Central memory CD8-positive, alpha-beta T cell (primary cell): ENCODE data around the gene PIGH.
A peak's percentile ranks its signal among the peaks of the same experiment; 100 is the strongest.
"Not testable (repeated sequence)": the region's sequence is repeated elsewhere in the genome, so short reads cannot be mapped to it uniquely, and the experiment has no call there.

Source experiments
- ATAC-seq: fragments of 150-1000 bp; cut with Tn5 transposase; replicated peaks from 2 replicates; pipeline ENCODE4 v1.10.0; 2022; ENCODE audit warnings: mild to moderate bottlenecking, moderate FRiP score, moderate number of reproducible peaks; ENCODE audit not compliant: poor library complexity, severe bottlenecking; ENCODE audit errors: extremely low read depth
- DNase-seq, 2 donors: peaks; one replicate each; pipeline ENCODE4 v3.0.0; 2021; ENCODE audit warnings: low spot score in 2 of 2
- H3K27ac Mint-ChIP-seq: one replicate; pipeline ENCODE4 v1.8.0; 2022; ENCODE audit warnings: low read depth, mild to moderate bottlenecking, moderate library complexity, mixed read lengths
- H3K27me3 Mint-ChIP-seq: one replicate; pipeline ENCODE4 v1.8.0; 2022; ENCODE audit warnings: mixed read lengths
- H3K36me3 Mint-ChIP-seq: one replicate; pipeline ENCODE4 v1.8.0; 2022; ENCODE audit warnings: mild to moderate bottlenecking, moderate library complexity, mixed read lengths; ENCODE audit not compliant: insufficient read depth
- H3K4me1 Mint-ChIP-seq: one replicate; pipeline ENCODE4 v1.8.0; 2022; ENCODE audit warnings: mixed read lengths
- H3K4me3 Mint-ChIP-seq: one replicate; pipeline ENCODE4 v1.8.0; 2022; ENCODE audit warnings: mild to moderate bottlenecking, moderate library complexity, mixed read lengths
- H3K9me3 Mint-ChIP-seq: one replicate; pipeline ENCODE4 v1.8.0; 2022; ENCODE audit warnings: mixed read lengths

PIGH gene

DNA sequence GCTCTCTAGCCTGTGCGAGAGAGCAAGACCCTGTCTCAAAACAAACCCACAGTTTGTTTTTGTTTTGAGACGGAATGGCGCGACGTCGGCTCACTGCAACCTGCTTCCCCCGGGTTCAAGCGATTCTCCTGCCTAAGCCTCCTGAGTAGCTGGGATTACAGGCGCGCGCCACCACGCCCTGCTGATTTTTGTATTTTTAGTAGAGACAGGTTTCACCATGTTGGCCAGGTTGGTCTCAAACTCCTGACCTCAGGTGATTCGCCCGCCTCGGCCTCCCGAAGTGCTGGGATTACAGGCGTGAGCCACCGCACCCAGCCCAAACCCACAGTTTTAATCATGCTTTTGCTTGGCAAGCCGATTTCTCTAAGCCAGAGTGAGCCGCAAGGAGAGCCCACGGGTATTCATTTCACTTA lies 500 bp upstream of the PIGH start:
- H3K27me3 Mint-ChIP-seq, DNase-seq, ATAC-seq, H3K9me3 Mint-ChIP-seq: not testable (repeated sequence)
- peak overlapping the region; percentile 98 for H3K4me3 Mint-ChIP-seq
- peaks cover 36% of the 10 kb centered on the region for H3K4me1 Mint-ChIP-seq
- peaks cover 20% of the 10 kb centered on the region for H3K36me3 Mint-ChIP-seq
- peak overlapping the region; percentile 95 for H3K27ac Mint-ChIP-seq

DNA sequence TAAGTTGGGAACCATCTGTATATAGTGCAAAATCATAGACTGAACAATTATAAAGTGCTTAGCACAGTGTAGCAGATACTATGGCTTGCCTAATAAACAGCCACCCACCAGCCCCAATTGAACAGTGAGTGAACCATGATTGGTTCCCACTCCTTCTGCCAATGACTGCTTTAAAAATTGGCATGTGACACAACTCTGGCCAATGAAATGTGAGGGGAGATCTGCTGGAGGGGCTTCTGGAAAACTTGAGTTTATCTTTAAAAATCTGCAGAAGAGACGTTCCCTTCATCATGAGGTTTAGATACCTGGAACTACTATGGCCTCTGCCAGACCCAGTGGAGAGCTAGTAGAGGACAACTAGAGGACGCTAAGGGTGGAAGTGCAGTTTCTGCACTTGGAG lies 4.7 kb downstream of the PIGH start:
- no peak for ATAC-seq
- Mint-ChIP-seq H3K27me3 (no peaks in the 10 kb centered on the region), H3K4me1 (peaks cover 39% of the 10 kb centered on the region), H3K9me3 (no peaks in the 10 kb centered on the region), H3K27ac (no peak overlapping the region), H3K36me3 (peaks cover 43% of the 10 kb centered on the region), H3K4me3 (no peak overlapping the region)
- no peak for DNase-seq

DNA sequence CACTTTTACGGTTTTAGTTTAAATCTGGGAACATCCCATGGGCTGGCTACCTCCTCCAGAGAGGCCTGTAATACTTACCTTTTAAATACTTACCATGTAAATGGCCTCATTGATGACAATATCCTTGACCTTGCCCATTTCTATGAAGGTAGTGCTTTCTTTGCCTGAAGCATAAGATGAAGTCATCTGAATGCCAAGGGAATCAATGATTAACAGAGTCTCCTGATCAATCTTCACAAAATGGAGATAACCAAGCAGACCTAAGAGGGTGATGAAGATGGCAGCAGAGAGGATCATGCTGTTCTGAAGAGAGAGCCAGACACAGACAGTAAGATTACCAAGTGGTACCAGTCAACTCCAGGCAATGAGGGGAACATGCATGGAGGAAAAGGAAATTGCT lies 6.4 kb downstream of the PIGH start:
- not testable (repeated sequence) for DNase-seq, H3K27ac Mint-ChIP-seq, H3K27me3 Mint-ChIP-seq, H3K4me3 Mint-ChIP-seq, H3K9me3 Mint-ChIP-seq, ATAC-seq
- H3K36me3 Mint-ChIP-seq, result peaks cover 34% of the 10 kb centered on the region
- peaks cover 23% of the 10 kb centered on the region for H3K4me1 Mint-ChIP-seq

DNA sequence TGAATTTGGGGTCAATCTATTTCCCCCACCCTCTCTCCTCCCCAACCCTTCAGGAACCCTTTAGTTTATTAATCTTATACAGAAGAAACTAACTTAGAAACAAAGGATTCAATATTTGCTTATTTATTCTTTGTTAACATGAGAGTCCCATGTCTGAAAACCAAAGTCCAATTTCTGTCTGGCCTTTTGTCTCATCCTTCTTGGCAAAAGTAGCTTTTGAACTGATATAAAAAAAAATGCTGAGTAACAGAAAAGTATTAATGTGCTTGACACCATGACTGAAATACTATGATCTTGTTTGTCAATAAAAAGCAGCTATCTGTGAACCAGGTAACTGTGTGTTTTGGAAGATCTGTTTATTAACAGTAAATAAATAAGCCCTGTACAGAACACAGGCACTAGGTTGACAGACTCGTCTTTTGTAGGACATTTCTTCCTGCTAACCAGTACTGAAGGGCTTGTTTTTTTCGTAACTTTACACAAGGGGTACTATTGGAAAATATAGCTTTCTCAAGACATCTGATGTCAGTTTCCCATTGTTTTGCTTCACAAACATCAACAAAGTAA lies 10.8 kb downstream of the PIGH start:
- H3K4me3 Mint-ChIP-seq, result no peak overlapping the region
- H3K9me3 Mint-ChIP-seq, result no peaks in the 10 kb centered on the region
- DNase-seq (no peak), ATAC-seq (no peak)
- H3K27ac Mint-ChIP-seq, result no peak overlapping the region
- no peaks in the 10 kb centered on the region for H3K4me1 Mint-ChIP-seq
- H3K27me3 Mint-ChIP-seq, result no peaks in the 10 kb centered on the region
- H3K36me3 Mint-ChIP-seq, result peaks cover 26% of the 10 kb centered on the region

DNA sequence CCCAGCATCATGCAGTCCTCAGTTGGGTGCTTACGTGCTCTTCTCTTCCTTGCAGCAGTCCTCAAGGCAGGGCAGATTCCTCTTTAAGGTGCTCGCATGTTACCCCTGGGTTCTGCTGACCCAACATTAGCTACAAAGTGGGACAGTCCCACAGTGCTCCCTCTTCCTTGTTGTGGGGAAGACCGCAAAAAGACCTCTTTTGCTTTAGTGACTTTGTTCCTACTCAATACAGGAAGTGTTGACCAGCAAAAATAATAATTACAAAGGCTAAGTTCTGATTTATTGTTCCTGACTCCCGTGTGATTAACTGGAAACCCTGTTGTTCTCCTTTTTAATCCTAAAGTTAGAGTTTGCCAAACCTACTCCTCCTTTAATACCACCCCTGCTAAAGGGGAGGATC lies 13.7 kb downstream of the PIGH start:
- DNase-seq, result no peak
- Mint-ChIP-seq H3K27me3 (no peaks in the 10 kb centered on the region), H3K36me3 (peaks cover 8% of the 10 kb centered on the region), H3K27ac (peak overlapping the region; percentile 54), H3K4me1 (no peaks in the 10 kb centered on the region), H3K9me3 (no peaks in the 10 kb centered on the region), H3K4me3 (no peak overlapping the region)
- no peak for ATAC-seq

GRCh38 chr14:67584978-67585377 lies 15.1 kb downstream of the PIGH start:
- ATAC-seq, result no peak
- no peak for DNase-seq
- Mint-ChIP-seq H3K9me3 (no peaks in the 10 kb centered on the region), H3K27me3 (no peaks in the 10 kb centered on the region), H3K36me3 (peaks cover 8% of the 10 kb centered on the region), H3K4me3 (no peak overlapping the region), H3K4me1 (no peaks in the 10 kb centered on the region), H3K27ac (no peak overlapping the region)

- ATAC-seq, result no peak
- DNase-seq, result no peak
- Mint-ChIP-seq H3K4me3 (no peak overlapping the region), H3K4me1 (no peaks in the 10 kb centered on the region), H3K27ac (no peak overlapping the region), H3K36me3 (peaks cover 4% of the 10 kb centered on the region), H3K9me3 (no peaks in the 10 kb centered on the region), H3K27me3 (no peaks in the 10 kb centered on the region)
Measured at GRCh38 chr14:67583711-67584644, 16.1 kb downstream of the PIGH start.

DNA sequence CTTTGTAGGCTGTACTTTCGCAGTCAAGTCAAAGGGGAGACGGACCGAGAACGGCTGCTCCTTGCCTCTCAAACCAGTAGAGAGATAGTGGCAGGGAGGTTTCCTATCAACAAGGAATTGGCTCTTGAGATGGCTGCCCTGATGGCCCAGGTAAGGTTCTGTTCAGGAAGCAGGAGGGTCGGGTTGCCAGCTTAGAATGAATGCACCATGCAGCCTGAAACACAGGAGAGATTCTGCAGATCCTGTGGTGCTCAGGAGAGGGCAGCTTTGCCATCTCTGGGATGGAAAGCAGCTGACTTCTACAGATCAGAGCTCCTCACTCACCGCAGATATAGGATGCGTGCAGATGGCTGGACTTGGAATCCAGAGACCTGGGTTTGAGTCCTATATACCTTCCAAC lies 18.0 kb downstream of the PIGH start:
- H3K36me3 Mint-ChIP-seq, result peaks cover 2% of the 10 kb centered on the region

DNA sequence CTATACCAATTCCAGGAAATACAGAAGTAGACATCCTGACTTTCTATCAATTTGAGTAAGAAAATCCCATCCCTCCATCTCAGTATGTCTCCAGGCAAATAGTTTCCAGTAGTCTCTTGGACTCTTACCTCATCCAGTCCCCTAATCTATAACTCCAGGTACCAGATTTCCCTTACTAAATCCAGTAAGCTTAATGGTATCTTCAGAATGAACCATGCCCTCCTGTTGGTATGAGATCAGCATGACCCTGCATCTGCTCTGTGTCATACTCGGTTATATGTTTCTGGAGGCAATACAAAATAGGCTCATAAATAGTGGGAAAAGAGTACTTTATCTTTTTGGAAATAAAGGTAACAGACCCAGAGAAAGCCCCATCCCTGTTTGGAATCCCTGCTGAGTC lies 18.4 kb downstream of the PIGH start:
- Mint-ChIP-seq H3K27me3 (no peaks in the 10 kb centered on the region), H3K36me3 (peaks cover 2% of the 10 kb centered on the region), H3K27ac (no peak overlapping the region), H3K4me3 (no peak overlapping the region), H3K4me1 (no peaks in the 10 kb centered on the region), H3K9me3 (no peaks in the 10 kb centered on the region)
- ATAC-seq (no peak), DNase-seq (no peak)

More for the DNA sequence above, 18.0 kb downstream of the PIGH start:
- Mint-ChIP-seq H3K9me3 (no peaks in the 10 kb centered on the region), H3K4me1 (no peaks in the 10 kb centered on the region), H3K27ac (no peak overlapping the region), H3K27me3 (no peaks in the 10 kb centered on the region), H3K4me3 (no peak overlapping the region)
- ATAC-seq, result no peak
- DNase-seq, result no peak

GRCh38 chr14:67580336-67581171 lies 19.5 kb downstream of the PIGH start:
- Mint-ChIP-seq H3K4me1 (no peaks in the 10 kb centered on the region), H3K27me3 (no peaks in the 10 kb centered on the region), H3K9me3 (no peaks in the 10 kb centered on the region), H3K36me3 (peaks cover 2% of the 10 kb centered on the region), H3K27ac (no peak overlapping the region), H3K4me3 (no peak overlapping the region)
- ATAC-seq (no peak), DNase-seq (no peak)

DNA sequence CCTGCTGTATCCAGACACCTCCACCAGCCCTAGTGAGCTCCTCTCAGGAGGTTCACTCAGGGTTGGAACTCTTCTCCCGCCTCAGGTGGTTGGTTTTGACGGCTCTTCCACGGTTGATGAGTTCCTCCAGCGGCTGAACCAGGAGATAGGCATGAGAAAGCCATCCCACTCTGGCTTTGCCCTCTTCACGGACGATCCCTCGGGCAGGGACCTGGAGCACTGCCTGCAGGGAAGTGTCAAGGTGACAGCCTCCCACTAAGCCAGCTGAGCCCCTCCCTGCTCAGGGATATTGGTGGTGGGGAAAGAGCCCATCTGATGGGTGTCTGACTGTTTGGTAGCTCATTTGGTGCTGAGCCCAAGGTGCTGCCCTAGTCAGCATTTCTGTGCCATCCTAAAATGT lies 20.4 kb downstream of the PIGH start:
- no peak overlapping the region for H3K27ac Mint-ChIP-seq
- DNase-seq, result no peak

GRCh38 chr14:67579040-67579439 lies 21.0 kb downstream of the PIGH start:
- Mint-ChIP-seq H3K9me3 (no peaks in the 10 kb centered on the region), H3K27me3 (no peaks in the 10 kb centered on the region), H3K36me3 (peaks cover 4% of the 10 kb centered on the region), H3K4me3 (no peak overlapping the region), H3K4me1 (no peaks in the 10 kb centered on the region), H3K27ac (no peak overlapping the region)
- DNase-seq, result no peak
- no peak for ATAC-seq

More for the DNA sequence above, 20.4 kb downstream of the PIGH start:
- H3K4me1 Mint-ChIP-seq, result no peaks in the 10 kb centered on the region
- ATAC-seq, result no peak
- no peak overlapping the region for H3K4me3 Mint-ChIP-seq
- peaks cover 4% of the 10 kb centered on the region for H3K36me3 Mint-ChIP-seq
- no peaks in the 10 kb centered on the region for H3K9me3 Mint-ChIP-seq
- H3K27me3 Mint-ChIP-seq, result no peaks in the 10 kb centered on the region
